Measurements from ENCODE around the gene LMF1. TPM values are rescaled to one million over a fixed set of nuclear protein-coding genes. Genes with fewer than 3 reads are reported as not detected.

LMF1 gene
- total and polyA plus RNA-seq, 2 donors (not counting 1 experiment from before 2014, with no cell fraction given), result 36.4 to 63.2 TPM

GRCh38 chr16:993731-994130, 22.9 kb upstream of the LMF1 start:
- Mint-ChIP-seq H3K27ac (no peak overlapping the region), H3K4me3 (no peak overlapping the region), H3K27me3 (peaks cover 18% of the 10 kb centered on the region), H3K9me3 (ENCODE audit: insufficient read depth) (no peaks in the 10 kb centered on the region), H3K4me1 (no peaks in the 10 kb centered on the region)
- ChIA-PET POLR2A (no interaction called here), CTCF (no interaction called here)
- DNase-seq (no peak), ATAC-seq (ENCODE audit: low read depth) (no peak)
- H3K27me3 ChIP-seq (replicated peaks in 1 of 4; ENCODE audit: control extremely low read depth in 1 of 4, control insufficient read depth in 3 of 4, insufficient read depth in 4 of 4, low read length in 3 of 4), result peaks cover 0 to 40% (median 4%) of the 10 kb centered on the region in 4 experiments
- no peak overlapping the region for H3K27ac ChIP-seq (ENCODE audit: low read length in 2 of 2)
- H3K4me1 ChIP-seq (ENCODE audit: control insufficient read depth in 2 of 2, insufficient read depth in 2 of 2, low read length in 2 of 2), result peaks cover 0 to 4% of the 10 kb centered on the region in 2 donors
- H3K4me3 ChIP-seq (ENCODE audit: control extremely low read depth in 1 of 5, extremely low read depth in 1 of 5, insufficient read depth in 1 of 5, low read depth in 2 of 5, low read length in 4 of 5), result no peak overlapping the region
- no peak overlapping the region for H3K9ac ChIP-seq (ENCODE audit: low read length)
- 85% methylated on average over 3 of the region's 3 CpGs for WGBS (ENCODE audit: insufficient coverage)
- no peak overlapping the region for H2AFZ ChIP-seq (ENCODE audit: insufficient read depth, low read depth, low read length, poor library complexity, severe bottlenecking)
- H3K4me2 ChIP-seq (replicated peaks; ENCODE audit: low read depth, low read length, poor library complexity, severe bottlenecking), result no peak overlapping the region
- intact Hi-C loops (cut with micrococcal nuclease), result no loop called here
- peaks cover 1 to 63% (median 13%) of the 10 kb centered on the region in 3 donors for H3K9me3 ChIP-seq (ENCODE audit: control extremely low read depth in 1 of 3, control insufficient read depth in 2 of 3, insufficient read depth in 1 of 3, low read length in 2 of 3)
- H4K20me1 ChIP-seq (ENCODE audit: control insufficient read depth, insufficient read depth, low read length, poor library complexity, severe bottlenecking), result no peaks in the 10 kb centered on the region
- no peak for TF ChIP-seq CTCF (IDR thresholded peaks at IDR 0.05)
- no peaks in the 10 kb centered on the region for H3K36me3 ChIP-seq (replicated peaks in 1 of 2; ENCODE audit: control extremely low read depth in 1 of 2, control insufficient read depth in 1 of 2, extremely low read depth in 1 of 2, insufficient read depth in 2 of 2, low read length in 1 of 2)
- no peaks in the 10 kb centered on the region for H3K79me2 ChIP-seq (ENCODE audit: control insufficient read depth, insufficient read depth, low read length)

GRCh38 chr16:991773-992172, 21.0 kb upstream of the LMF1 start:
- intact Hi-C loops (cut with micrococcal nuclease), result no loop called here
- no peaks in the 10 kb centered on the region for H3K9me3 Mint-ChIP-seq (ENCODE audit: insufficient read depth)
- H4K20me1 ChIP-seq (ENCODE audit: control insufficient read depth, insufficient read depth, low read length, poor library complexity, severe bottlenecking), result no peaks in the 10 kb centered on the region
- no peak overlapping the region for H3K4me2 ChIP-seq (replicated peaks; ENCODE audit: low read depth, low read length, poor library complexity, severe bottlenecking)
- DNase-seq (no peak), ATAC-seq (ENCODE audit: low read depth) (no peak)
- H3K27me3 Mint-ChIP-seq, result peaks cover 18% of the 10 kb centered on the region
- H3K27ac ChIP-seq (ENCODE audit: low read length in 2 of 2), result no peak overlapping the region
- H3K4me1 Mint-ChIP-seq, result no peaks in the 10 kb centered on the region
- TF ChIP-seq EZH2 (IDR thresholded peaks at IDR 0.05; ENCODE audit: borderline replicate concordance, insufficient read depth, low read depth, low read length, poor library complexity, severe bottlenecking) (no peak), CTCF (IDR thresholded peaks at IDR 0.05) (no peak)
- 81% methylated on average over 9 of the region's 9 CpGs for WGBS (ENCODE audit: insufficient coverage)
- no peak overlapping the region for H3K4me3 Mint-ChIP-seq
- no peaks in the 10 kb centered on the region for H3K79me2 ChIP-seq (ENCODE audit: control insufficient read depth, insufficient read depth, low read length)
- no peaks in the 10 kb centered on the region for H3K4me1 ChIP-seq (ENCODE audit: control insufficient read depth in 2 of 2, insufficient read depth in 2 of 2, low read length in 2 of 2)
- no peak overlapping the region for H3K4me3 ChIP-seq (ENCODE audit: control extremely low read depth in 1 of 5, extremely low read depth in 1 of 5, insufficient read depth in 1 of 5, low read depth in 2 of 5, low read length in 4 of 5)
- H3K27ac Mint-ChIP-seq, result no peak overlapping the region
- POLR2A ChIA-PET, result no interaction called here
- peaks cover 1 to 45% (median 13%) of the 10 kb centered on the region in 3 donors for H3K9me3 ChIP-seq (ENCODE audit: control extremely low read depth in 1 of 3, control insufficient read depth in 2 of 3, insufficient read depth in 1 of 3, low read length in 2 of 3)
- no peak overlapping the region for H2AFZ ChIP-seq (ENCODE audit: insufficient read depth, low read depth, low read length, poor library complexity, severe bottlenecking)
- H3K36me3 ChIP-seq (replicated peaks in 1 of 2; ENCODE audit: control extremely low read depth in 1 of 2, control insufficient read depth in 1 of 2, extremely low read depth in 1 of 2, insufficient read depth in 2 of 2, low read length in 1 of 2), result no peaks in the 10 kb centered on the region
- H3K9ac ChIP-seq (ENCODE audit: low read length), result no peak overlapping the region
- H3K27me3 ChIP-seq (replicated peaks in 1 of 4; ENCODE audit: control extremely low read depth in 1 of 4, control insufficient read depth in 3 of 4, insufficient read depth in 4 of 4, low read length in 3 of 4), result peaks cover 0 to 26% (median 1%) of the 10 kb centered on the region in 4 experiments
- CTCF ChIA-PET, result no interaction called here

Data from B cell (primary cell).